Activated CD4-positive, alpha-beta T cell treated with anti-CD3 and anti-CD28 coated beads, Interleukin-2, Interleukin-6, amounts not matched to agents 100 ng/mL and 50 ng/mL, durations not matched to agents 16 hours and 8 hours (primary cell): ENCODE data around the gene PDK2.

Experiments used
- DNase-seq: peaks from one replicate; pipeline ENCODE4 v3.0.0-alpha.2; 2020

Gene PDK2

GRCh38 chr17:50080096-50080480 lies 15.1 kb upstream of the PDK2 start:
- no peak for DNase-seq

GRCh38 chr17:50080827-50081226 lies 14.3 kb upstream of the PDK2 start:
- no peak for DNase-seq

GRCh38 chr17:50081757-50082156 lies 13.4 kb upstream of the PDK2 start:
- DNase-seq = no peak

- peak; percentile 86 for DNase-seq
Observed at GRCh38 chr17:50087246-50087911, 7.8 kb upstream of the PDK2 start.

- no peak for DNase-seq
Observed at GRCh38 chr17:50087912-50088405, 7.2 kb upstream of the PDK2 start.

- no peak for DNase-seq
Observed at GRCh38 chr17:50088952-50089825, 6.0 kb upstream of the PDK2 start.

GRCh38 chr17:50090071-50090470 lies 5.1 kb upstream of the PDK2 start:
- DNase-seq = no peak

GRCh38 chr17:50090971-50091917 lies 3.9 kb upstream of the PDK2 start:
- no peak for DNase-seq

GRCh38 chr17:50091918-50092285 lies 3.2 kb upstream of the PDK2 start:
- no peak for DNase-seq

- no peak for DNase-seq
Observed at GRCh38 chr17:50093246-50093645, 1.9 kb upstream of the PDK2 start.

- DNase-seq = no peak
Observed at GRCh38 chr17:50093807-50094206, 1.3 kb upstream of the PDK2 start.

- peak; percentile 91 for DNase-seq
Observed at GRCh38 chr17:50094243-50094752, 853 bp upstream of the PDK2 start.

- DNase-seq = no peak
Observed at GRCh38 chr17:50095626-50096037, 481 bp downstream of the PDK2 start.

GRCh38 chr17:50096092-50096491 lies 941 bp downstream of the PDK2 start:
- DNase-seq = no peak

- no peak for DNase-seq
Observed at GRCh38 chr17:50096758-50097157, 1.6 kb downstream of the PDK2 start.

GRCh38 chr17:50097455-50097854 lies 2.3 kb downstream of the PDK2 start:
- DNase-seq = no peak

GRCh38 chr17:50097926-50098325 lies 2.8 kb downstream of the PDK2 start:
- DNase-seq = no peak

- DNase-seq = no peak
Observed at GRCh38 chr17:50098583-50098982, 3.4 kb downstream of the PDK2 start.

GRCh38 chr17:50099003-50099402 lies 3.9 kb downstream of the PDK2 start:
- DNase-seq = no peak

- DNase-seq = no peak
Observed at GRCh38 chr17:50100480-50100883, 5.3 kb downstream of the PDK2 start.

GRCh38 chr17:50100921-50101345 lies 5.8 kb downstream of the PDK2 start:
- DNase-seq = no peak

- no peak for DNase-seq
Observed at GRCh38 chr17:50101346-50102163, 6.4 kb downstream of the PDK2 start.
